WTC11 (cell line): Measurements from ENCODE around the gene NPDC1. TPM values are rescaled to one million over a fixed set of nuclear protein-coding genes. Genes with fewer than 3 reads are reported as not detected.

ENCODE experiments used
- ATAC-seq: fragments of 200-7000 bp; cut with Tn5 transposase; 2 replicates; pipeline ENCODE4 v1.10.0; 2021; ENCODE audit warnings: mild to moderate bottlenecking, moderate library complexity
- CTCF ChIA-PET: fragments of 300-600 bp; sonication (Branson Sonifier 250); formaldehyde crosslinking; loops from one replicate; lab custom pipeline; 2021; ENCODE audit warnings: antibody characterized with exemption; lab: Charles Lee
- POLR2A ChIA-PET: fragments of 350-600 bp; sonication (Branson Sonifier 250); formaldehyde crosslinking; loops from one replicate; lab custom pipeline; 2021; ENCODE audit warnings: antibody characterized with exemption; lab: Charles Lee
- DNase-seq: peaks from one replicate; pipeline ENCODE4 v3.0.0; 2021; ENCODE audit warnings: low spot score
- H3K27ac Mint-ChIP-seq: 2 replicates; pipeline ENCODE4 v1.8.0; 2021; ENCODE audit warnings: mixed read lengths
- H3K27me3 Mint-ChIP-seq: 2 replicates; pipeline ENCODE4 v1.8.0; 2021; ENCODE audit warnings: low read depth, mild to moderate bottlenecking, moderate library complexity, mixed read lengths
- H3K36me3 Mint-ChIP-seq: 2 replicates; pipeline ENCODE4 v1.8.0; 2021; ENCODE audit warnings: mixed read lengths
- H3K4me1 Mint-ChIP-seq: 2 replicates; pipeline ENCODE4 v1.8.0; 2022; ENCODE audit warnings: mixed read lengths
- H3K4me3 Mint-ChIP-seq: 2 replicates; pipeline ENCODE4 v1.8.0; 2021; ENCODE audit warnings: mild to moderate bottlenecking, moderate library complexity, mixed read lengths
- H3K9me3 Mint-ChIP-seq: 2 replicates; pipeline ENCODE4 v1.8.0; 2021; ENCODE audit warnings: mixed read lengths
- CDX4 ChIP-seq: fragments of 250-450 bp; sonication (Bioruptor Pico); IDR thresholded peaks from 2 replicates; pipeline ENCODE4 v1.9.0; 2021; ENCODE audit warnings: moderate library complexity, mild to moderate bottlenecking, inconsistent platforms, borderline replicate concordance
- CREM ChIP-seq: sonication (generic); formaldehyde crosslinking; IDR thresholded peaks from 2 replicates; pipeline ENCODE4 v1.8.1; 2022; ENCODE audit warnings: mild to moderate bottlenecking, missing genetic modification reagents, moderate library complexity
- E2F1 ChIP-seq: sonication (generic); formaldehyde crosslinking; IDR thresholded peaks from 2 replicates; pipeline ENCODE4 v1.8.0; 2022; ENCODE audit warnings: mild to moderate bottlenecking, missing genetic modification reagents
- E2F4 ChIP-seq: sonication (generic); formaldehyde crosslinking; IDR thresholded peaks from 2 replicates; pipeline ENCODE4 v1.8.1; 2022; ENCODE audit warnings: low read depth, mild to moderate bottlenecking, moderate library complexity, missing genetic modification reagents, borderline replicate concordance
- ELF4 ChIP-seq: sonication (generic); formaldehyde crosslinking; IDR thresholded peaks from 2 replicates; pipeline ENCODE4 v1.8.1; 2022; ENCODE audit warnings: low read depth, mild to moderate bottlenecking, moderate library complexity, missing genetic modification reagents
- FOXP1 ChIP-seq: sonication (generic); formaldehyde crosslinking; IDR thresholded peaks from 2 replicates; pipeline ENCODE4 v1.8.0; 2022; ENCODE audit warnings: missing genetic modification reagents, mild to moderate bottlenecking, moderate library complexity, borderline replicate concordance
- IRF2 ChIP-seq: sonication (generic); formaldehyde crosslinking; IDR thresholded peaks from 2 replicates; pipeline ENCODE4 v1.8.0; 2022; ENCODE audit warnings: low read depth, missing genetic modification reagents, borderline replicate concordance
- JAZF1 ChIP-seq: fragments of 250-450 bp; sonication (Bioruptor Pico); IDR thresholded peaks from 2 replicates; pipeline ENCODE4 v1.9.0; 2021; ENCODE audit warnings: moderate library complexity, mild to moderate bottlenecking, inconsistent platforms
- KAT7 ChIP-seq: sonication (generic); formaldehyde crosslinking; IDR thresholded peaks from 2 replicates; pipeline ENCODE4 v1.8.1; 2023; ENCODE audit warnings: missing genetic modification reagents, mild to moderate bottlenecking, borderline replicate concordance
- NFATC4 ChIP-seq: fragments of 250-450 bp; sonication (Bioruptor Pico); IDR thresholded peaks from 2 replicates; pipeline ENCODE4 v1.9.0; 2021; ENCODE audit warnings: mild to moderate bottlenecking
- NFYB ChIP-seq: sonication (generic); formaldehyde crosslinking; conservative IDR thresholded peaks from 2 replicates; pipeline ENCODE4 v1.8.0; 2022; ENCODE audit warnings: low read depth, missing genetic modification reagents
- OVOL2 ChIP-seq: fragments of 250-450 bp; sonication (Bioruptor Pico); IDR thresholded peaks from 2 replicates; pipeline ENCODE4 v1.9.0; 2021; ENCODE audit warnings: mild to moderate bottlenecking, borderline replicate concordance
- PRDM15 ChIP-seq: sonication (generic); formaldehyde crosslinking; IDR thresholded peaks from 2 replicates; pipeline ENCODE4 v1.8.0; 2022; ENCODE audit warnings: missing genetic modification reagents
- PREB ChIP-seq: sonication (generic); formaldehyde crosslinking; IDR thresholded peaks from 2 replicates; pipeline ENCODE4 v1.8.1; 2022; ENCODE audit warnings: mild to moderate bottlenecking, missing genetic modification reagents, moderate library complexity, borderline replicate concordance
- RORB ChIP-seq: fragments of 250-450 bp; sonication (Bioruptor Pico); IDR thresholded peaks from 2 replicates; pipeline ENCODE4 v1.9.0; 2021; ENCODE audit warnings: mild to moderate bottlenecking
- SOX15 ChIP-seq: fragments of 250-450 bp; sonication (Bioruptor Pico); IDR thresholded peaks from 2 replicates; pipeline ENCODE4 v1.9.0; 2021; ENCODE audit warnings: mild to moderate bottlenecking
- ZNF423 ChIP-seq: fragments of 250-450 bp; sonication (Bioruptor Pico); IDR thresholded peaks from 2 replicates; pipeline ENCODE4 v2.1.2; 2022; ENCODE audit warnings: mild to moderate bottlenecking, moderate library complexity
- ZNF532 ChIP-seq: fragments of 250-450 bp; sonication (Bioruptor Pico); IDR thresholded peaks from 2 replicates; pipeline ENCODE4 v1.9.0; 2021; ENCODE audit warnings: mild to moderate bottlenecking, borderline replicate concordance
- total RNA-seq: library from RNA; stranded (reverse); gene quantifications from 3 replicates; pipeline ENCODE4 v1.2.3, GENCODE V29; 2021

The NPDC1 gene
- total RNA-seq, 1 experiment from 2014 or later, result 64.3 TPM

- TF ChIP-seq NFYB (CRISPR knock-in tag), result no peak
- TF ChIP-seq ZNF423, result no peak
- TF ChIP-seq E2F1, result no peak
- TF ChIP-seq FOXP1 (CRISPR knock-in tag), result no peak
- TF ChIP-seq SOX15 (CRISPR knock-in tag), result no peak
Observed at GRCh38 chr9:137084526-137084925, 38.5 kb upstream of the NPDC1 start (continued).

GRCh38 chr9:137083394-137084004 is 37.5 kb upstream of the NPDC1 start:
- H3K27me3 Mint-ChIP-seq, result peaks cover 25% of the 10 kb centered on the region
- no peak for TF ChIP-seq SOX15 (CRISPR knock-in tag)
- no peak for TF ChIP-seq PREB (CRISPR knock-in tag)
- TF ChIP-seq ELF4 (CRISPR knock-in tag), result no peak
- no peak for TF ChIP-seq OVOL2 (CRISPR knock-in tag)
- no peak for TF ChIP-seq JAZF1 (CRISPR knock-in tag)
- no peak for TF ChIP-seq KAT7 (CRISPR knock-in tag)
- no peak for TF ChIP-seq RORB
- TF ChIP-seq CDX4 (CRISPR knock-in tag), result no peak
- TF ChIP-seq NFATC4 (CRISPR knock-in tag), result no peak
- TF ChIP-seq, all 79 proteins: peak for 0
- Mint-ChIP-seq H3K27ac (no peak overlapping the region), H3K9me3 (no peaks in the 10 kb centered on the region), H3K4me3 (no peak overlapping the region), H3K36me3 (no peaks in the 10 kb centered on the region), H3K4me1 (peaks cover 16% of the 10 kb centered on the region)
- ATAC-seq (no peak), DNase-seq (no peak)
- POLR2A ChIA-PET, result no interaction called here
- CTCF ChIA-PET, result interaction anchor here (4.1 to 8.7 kb wide), 2 partner anchors 16 to 37 kb away, joined by 29 to 177 read pairs; partner anchors contain the start of genes NPDC1 and SAPCD2

- no peak for ATAC-seq
- no peak for DNase-seq
- POLR2A ChIA-PET, result no interaction called here
- no peaks in the 10 kb centered on the region for H3K9me3 Mint-ChIP-seq
- no peak overlapping the region for H3K4me3 Mint-ChIP-seq
- H3K36me3 Mint-ChIP-seq, result no peaks in the 10 kb centered on the region
- peaks cover 11% of the 10 kb centered on the region for H3K4me1 Mint-ChIP-seq
- CTCF ChIA-PET, result interaction anchor here (8.7 kb wide), 1 partner anchor 15 kb away, joined by 177 read pairs; the partner anchor contains the start of gene SAPCD2
- peaks cover 31% of the 10 kb centered on the region for H3K27me3 Mint-ChIP-seq
- no peak overlapping the region for H3K27ac Mint-ChIP-seq
- TF ChIP-seq PRDM15 (no peak), IRF2 (CRISPR knock-in tag) (no peak), CREM (CRISPR knock-in tag) (no peak), ZNF532 (CRISPR knock-in tag) (no peak), CDX4 (CRISPR knock-in tag) (no peak), RORB (no peak), E2F4 (CRISPR knock-in tag) (no peak)
Observed at GRCh38 chr9:137082925-137083290, 36.9 kb upstream of the NPDC1 start.
